RWPE1 (cell line): ENCODE data around the gene C1orf167.

Source experiments
- CTCF ChIA-PET: fragments of 350-600 bp; sonication (Branson Sonifier 250); formaldehyde crosslinking; extraction: SDS; loops from one replicate; lab custom pipeline; 2021; lab: Yijun Ruan, JAX
- POLR2A ChIA-PET: fragments of 400-600 bp; formaldehyde crosslinking; extraction: SDS; loops from one replicate; lab custom pipeline; 2020; ENCODE audit warnings: antibody characterized with exemption; ENCODE audit not compliant: low non-redundant PET; lab: Yijun Ruan, JAX
- DNase-seq: peaks from one replicate; pipeline ENCODE4 v3.0.0; 2012; ENCODE audit warnings: low spot score
- H3K27ac ChIP-seq: fragments of 450-650 bp; 2 replicates; pipeline ENCODE4 v1.5.1; 2017
- TF ChIP-seq, protein P1 (sequence below): fragments of 450-650 bp; conservative IDR thresholded peaks from 2 replicates; pipeline ENCODE4 v1.5.1; 2017; ENCODE audit warnings: low read depth, mild to moderate bottlenecking

Gene C1orf167

DNA sequence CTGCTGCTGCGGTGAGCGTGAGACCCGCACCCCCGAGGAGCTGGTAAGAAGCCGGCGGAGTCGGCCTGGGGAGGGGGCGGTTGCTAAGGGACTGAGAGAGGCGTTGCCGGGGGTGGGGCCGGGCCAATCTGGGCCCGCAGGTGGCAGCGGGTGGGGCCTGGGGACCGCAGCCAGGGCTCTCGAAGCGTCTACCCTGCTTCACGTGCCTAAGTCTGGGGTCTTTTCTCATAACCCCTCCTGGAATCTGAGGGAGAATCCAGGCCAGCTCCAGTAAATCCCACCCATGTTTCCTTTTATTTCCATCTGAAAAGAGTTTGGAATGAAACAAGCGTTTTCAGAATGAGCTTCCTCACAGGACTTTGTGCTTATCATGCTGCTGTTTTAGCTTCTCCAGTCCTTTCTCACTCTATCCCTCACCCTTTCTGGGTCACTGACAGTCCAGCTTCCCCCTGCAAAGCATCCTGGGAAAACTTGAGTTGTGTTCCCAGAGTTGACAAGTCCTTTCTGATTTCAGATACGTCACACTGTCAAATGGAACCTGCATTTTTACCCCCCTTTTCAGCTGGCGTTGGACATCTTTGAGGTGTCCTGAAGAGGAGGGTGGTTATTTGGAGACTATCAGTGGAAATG lies 44.4 kb downstream of the C1orf167 start:
- POLR2A ChIA-PET: interaction anchor here (0.5 to 1.2 kb wide), 4 partner anchors 20 to 173 kb away, joined by 3 to 4 read pairs (median 3); partner anchors contain the start of genes KIAA2013 and MFN2

DNA sequence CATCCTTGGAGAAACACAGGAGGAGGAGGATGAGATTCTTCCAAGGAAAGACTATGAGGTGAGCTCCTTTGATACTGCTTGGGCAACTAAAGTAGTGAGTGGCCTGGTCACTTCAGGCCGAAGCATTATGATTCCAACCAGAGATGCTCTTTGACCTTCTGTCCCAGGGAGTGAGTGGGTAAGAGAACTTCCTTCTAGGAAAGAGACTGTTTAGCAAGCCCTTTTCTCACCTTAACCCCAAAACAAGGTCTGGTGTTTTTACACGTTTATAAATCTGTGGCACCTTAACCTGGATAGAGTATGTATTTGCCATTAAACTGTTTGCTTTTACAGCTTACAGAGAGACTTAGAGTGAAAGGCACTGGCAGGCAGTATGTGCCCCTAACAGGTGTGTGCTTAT lies 45.1 kb downstream of the C1orf167 start:
- no peak overlapping the region for H3K27ac ChIP-seq
- POLR2A ChIA-PET: interaction anchor here (0.5 to 1.2 kb wide), 4 partner anchors 20 to 173 kb away, joined by 3 to 4 read pairs (median 3); partner anchors contain the start of genes KIAA2013 and MFN2
- TF ChIP-seq, protein P1, sequence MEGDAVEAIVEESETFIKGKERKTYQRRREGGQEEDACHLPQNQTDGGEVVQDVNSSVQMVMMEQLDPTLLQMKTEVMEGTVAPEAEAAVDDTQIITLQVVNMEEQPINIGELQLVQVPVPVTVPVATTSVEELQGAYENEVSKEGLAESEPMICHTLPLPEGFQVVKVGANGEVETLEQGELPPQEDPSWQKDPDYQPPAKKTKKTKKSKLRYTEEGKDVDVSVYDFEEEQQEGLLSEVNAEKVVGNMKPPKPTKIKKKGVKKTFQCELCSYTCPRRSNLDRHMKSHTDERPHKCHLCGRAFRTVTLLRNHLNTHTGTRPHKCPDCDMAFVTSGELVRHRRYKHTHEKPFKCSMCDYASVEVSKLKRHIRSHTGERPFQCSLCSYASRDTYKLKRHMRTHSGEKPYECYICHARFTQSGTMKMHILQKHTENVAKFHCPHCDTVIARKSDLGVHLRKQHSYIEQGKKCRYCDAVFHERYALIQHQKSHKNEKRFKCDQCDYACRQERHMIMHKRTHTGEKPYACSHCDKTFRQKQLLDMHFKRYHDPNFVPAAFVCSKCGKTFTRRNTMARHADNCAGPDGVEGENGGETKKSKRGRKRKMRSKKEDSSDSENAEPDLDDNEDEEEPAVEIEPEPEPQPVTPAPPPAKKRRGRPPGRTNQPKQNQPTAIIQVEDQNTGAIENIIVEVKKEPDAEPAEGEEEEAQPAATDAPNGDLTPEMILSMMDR: no peak
- no peak for DNase-seq
- CTCF ChIA-PET: interaction anchor here (0.9 kb wide), 1 partner anchor 11 kb away, joined by 3 read pairs; no protein-coding TSS in a partner anchor

More for the DNA sequence above, 44.4 kb downstream of the C1orf167 start:
- CTCF ChIA-PET: interaction anchor here (0.6 to 0.9 kb wide), 3 partner anchors 12 to 68 kb away, joined by 3 to 6 read pairs (median 3); no protein-coding TSS in a partner anchor
- peak; percentile 20 for DNase-seq
- TF ChIP-seq, protein P1: no peak
- H3K27ac ChIP-seq: peak overlapping the region; percentile 99

DNA sequence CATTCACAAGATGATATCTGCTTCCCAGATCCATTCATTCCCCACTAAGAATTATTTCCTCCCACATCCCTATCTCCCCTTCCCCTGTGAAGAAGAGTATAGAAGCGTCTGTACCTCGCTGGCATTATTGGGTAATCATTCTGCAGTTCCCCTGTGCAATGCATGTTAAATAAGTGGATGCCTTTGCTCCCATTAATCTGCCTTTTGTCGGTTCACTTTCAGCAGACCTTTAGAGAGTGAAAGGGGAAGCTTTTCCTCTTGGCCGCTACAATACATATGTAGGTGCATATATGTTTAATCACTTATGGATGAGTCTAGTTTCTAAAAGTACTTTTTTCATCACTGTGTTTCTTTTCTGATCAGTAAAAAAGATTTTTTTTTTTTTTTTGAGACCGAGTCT lies 51.0 kb downstream of the C1orf167 start:
- H3K27ac ChIP-seq: no peak overlapping the region
- ChIA-PET CTCF (no interaction called here), POLR2A (no interaction called here)
- TF ChIP-seq, protein P1: no peak
- no peak for DNase-seq

DNA sequence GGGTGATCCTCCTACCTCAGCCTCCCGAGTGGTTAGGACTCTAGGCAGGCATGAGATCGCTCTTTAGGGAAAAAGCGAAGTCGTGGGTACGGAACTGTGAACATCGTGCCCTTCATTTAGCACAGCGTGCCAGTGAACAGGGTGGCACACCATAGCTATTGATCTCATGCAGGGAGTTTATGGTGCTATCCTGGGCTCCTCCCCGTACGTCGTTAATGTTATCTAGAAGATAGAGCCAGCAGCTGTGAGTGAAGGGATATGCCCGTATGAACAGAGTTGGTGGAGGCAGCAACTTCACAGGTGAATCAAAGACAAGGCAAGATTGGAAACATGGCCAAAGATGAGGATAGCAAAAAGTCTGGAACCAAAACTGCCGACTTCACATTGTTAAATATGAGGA lies 55.2 kb downstream of the C1orf167 start:
- no peak for DNase-seq
- no peak overlapping the region for H3K27ac ChIP-seq
- ChIA-PET POLR2A (no interaction called here), CTCF (interaction anchor here (0.6 kb wide), 1 partner anchor 204 kb away, joined by 3 read pairs; no protein-coding TSS in a partner anchor)
- TF ChIP-seq, protein P1: no peak

DNA sequence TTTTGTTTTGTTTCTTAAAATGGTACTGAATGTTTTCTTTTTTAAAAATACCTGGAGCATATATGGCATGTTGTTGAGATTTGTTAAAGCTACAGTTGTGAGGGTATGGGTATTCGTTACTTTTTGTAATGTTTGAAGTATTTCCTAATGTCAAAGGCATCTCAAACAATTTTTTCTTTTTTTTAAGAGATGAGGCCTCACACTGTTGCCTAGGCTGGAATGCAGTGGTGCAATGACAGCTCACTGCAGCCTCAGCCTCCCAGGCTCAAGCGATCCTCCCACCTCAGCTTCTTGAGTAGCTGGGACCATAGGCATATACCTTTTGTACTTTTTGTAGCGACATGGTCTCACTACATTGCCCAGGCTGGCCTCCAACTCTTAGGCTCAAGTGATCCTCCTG lies 60.1 kb downstream of the C1orf167 start:
- DNase-seq: no peak
- TF ChIP-seq, protein P1: no peak
- ChIA-PET POLR2A (no interaction called here), CTCF (interaction anchor here (0.8 kb wide), 1 partner anchor 785 kb away, joined by 3 read pairs; no protein-coding TSS in a partner anchor)
- H3K27ac ChIP-seq: peak overlapping the region; percentile 17; the same call in 1 of the 2 replicates

DNA sequence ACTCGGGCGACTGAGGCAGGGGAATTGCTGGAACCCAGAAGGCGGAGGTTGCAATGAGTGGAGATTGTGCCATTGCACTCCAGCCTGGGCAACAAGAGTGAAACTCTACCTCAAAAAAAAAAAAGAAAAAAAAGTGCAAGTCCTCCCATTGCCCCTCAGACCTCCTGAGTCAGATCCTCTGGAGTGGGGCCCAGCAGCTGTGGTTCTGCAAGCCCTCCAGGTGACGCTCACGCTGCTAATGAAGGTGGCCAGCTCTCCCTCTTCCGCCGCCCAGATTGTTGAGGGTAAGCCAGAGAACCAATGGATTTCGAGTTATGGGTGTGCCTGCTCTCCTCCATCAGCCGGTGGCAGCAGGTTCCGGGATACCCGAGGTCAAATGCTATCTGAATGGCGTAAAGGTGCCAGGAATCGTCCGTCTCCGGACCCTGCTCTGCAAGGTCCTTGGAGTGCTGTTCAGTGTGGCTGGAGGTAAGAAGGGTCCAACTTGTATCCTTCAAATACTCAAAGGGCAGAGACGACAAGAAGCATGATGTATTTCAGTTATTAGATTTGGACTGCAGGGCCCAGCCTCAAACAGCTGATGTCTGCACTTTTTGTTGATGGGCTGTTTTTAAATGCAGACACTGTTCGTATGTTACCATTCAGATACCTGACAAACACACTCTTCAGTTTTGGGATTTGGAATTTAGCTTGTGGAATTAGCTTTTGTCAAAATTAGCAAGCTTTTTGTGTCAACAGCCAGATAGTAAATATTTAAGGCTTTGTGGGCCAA lies 61.6 kb downstream of the C1orf167 start:
- H3K27ac ChIP-seq: no peak overlapping the region
- ChIA-PET POLR2A (no interaction called here), CTCF (no interaction called here)
- TF ChIP-seq, protein P1: no peak
- no peak for DNase-seq
